Ishikawa (cell line): Measurements from ENCODE around the gene EMILIN2.

Source experiments
- CEBPB ChIP-seq: IDR thresholded peaks from 2 replicates; pipeline ENCODE4 v1.6.1; 2012
- CREB1 ChIP-seq: IDR thresholded peaks from 2 replicates; pipeline ENCODE4 v1.6.1; 2012; ENCODE audit warnings: low read depth
- EP300 ChIP-seq: IDR thresholded peaks from 2 replicates; pipeline ENCODE4 v1.6.1; 2012; ENCODE audit warnings: borderline replicate concordance
- FOXM1 ChIP-seq: IDR thresholded peaks from 2 replicates; pipeline ENCODE4 v1.6.1; 2012; ENCODE audit warnings: low read depth, borderline replicate concordance
- NFIC ChIP-seq: IDR thresholded peaks from 2 replicates; pipeline ENCODE4 v1.6.1; 2012
- RAD21 ChIP-seq: IDR thresholded peaks from 2 replicates; pipeline ENCODE4 v1.6.1; 2012; ENCODE audit warnings: low read depth
- TAF1 ChIP-seq: IDR thresholded peaks from 2 replicates; pipeline ENCODE4 v1.6.1; 2012; ENCODE audit warnings: low read depth, mild to moderate bottlenecking
- TCF12 ChIP-seq: IDR thresholded peaks from 2 replicates; pipeline ENCODE4 v1.6.1; 2012; ENCODE audit warnings: low read depth
- TEAD4 ChIP-seq: IDR thresholded peaks from 2 replicates; pipeline ENCODE4 v1.6.1; 2012
- YY1 ChIP-seq: IDR thresholded peaks from 2 replicates; pipeline ENCODE4 v1.6.1; 2012; ENCODE audit warnings: low read depth
- ZBTB7A ChIP-seq: IDR thresholded peaks from 2 replicates; pipeline ENCODE4 v1.6.1; 2012; ENCODE audit warnings: low read depth
- TF ChIP-seq, protein P1 (sequence below): IDR thresholded peaks from 2 replicates; pipeline ENCODE4 v1.6.1; 2012; ENCODE audit warnings: low read depth, mild to moderate bottlenecking
- TF ChIP-seq, protein P2 (sequence below): IDR thresholded peaks from 2 replicates; pipeline ENCODE4 v1.6.1; 2012

DNA sequence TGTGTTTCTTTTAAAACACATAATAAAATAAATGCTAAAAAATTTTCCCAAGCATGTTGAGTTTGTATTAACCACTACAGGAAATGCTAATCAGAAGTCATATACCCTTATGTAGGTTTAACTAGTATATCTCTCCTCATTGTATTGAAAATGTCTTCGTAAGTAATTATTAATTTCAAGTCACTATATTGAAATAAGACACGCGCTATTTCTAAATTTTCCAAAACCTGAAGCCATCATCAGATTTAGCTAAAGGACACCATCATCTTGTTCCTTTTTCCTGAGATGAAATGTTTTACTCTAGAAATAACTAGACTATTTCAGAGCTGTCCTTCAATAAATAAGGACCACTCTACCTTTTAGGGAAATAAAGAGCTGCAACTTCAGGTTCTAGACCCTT lies 87.2 kb downstream of the EMILIN2 start:
- TF ChIP-seq, protein P1, sequence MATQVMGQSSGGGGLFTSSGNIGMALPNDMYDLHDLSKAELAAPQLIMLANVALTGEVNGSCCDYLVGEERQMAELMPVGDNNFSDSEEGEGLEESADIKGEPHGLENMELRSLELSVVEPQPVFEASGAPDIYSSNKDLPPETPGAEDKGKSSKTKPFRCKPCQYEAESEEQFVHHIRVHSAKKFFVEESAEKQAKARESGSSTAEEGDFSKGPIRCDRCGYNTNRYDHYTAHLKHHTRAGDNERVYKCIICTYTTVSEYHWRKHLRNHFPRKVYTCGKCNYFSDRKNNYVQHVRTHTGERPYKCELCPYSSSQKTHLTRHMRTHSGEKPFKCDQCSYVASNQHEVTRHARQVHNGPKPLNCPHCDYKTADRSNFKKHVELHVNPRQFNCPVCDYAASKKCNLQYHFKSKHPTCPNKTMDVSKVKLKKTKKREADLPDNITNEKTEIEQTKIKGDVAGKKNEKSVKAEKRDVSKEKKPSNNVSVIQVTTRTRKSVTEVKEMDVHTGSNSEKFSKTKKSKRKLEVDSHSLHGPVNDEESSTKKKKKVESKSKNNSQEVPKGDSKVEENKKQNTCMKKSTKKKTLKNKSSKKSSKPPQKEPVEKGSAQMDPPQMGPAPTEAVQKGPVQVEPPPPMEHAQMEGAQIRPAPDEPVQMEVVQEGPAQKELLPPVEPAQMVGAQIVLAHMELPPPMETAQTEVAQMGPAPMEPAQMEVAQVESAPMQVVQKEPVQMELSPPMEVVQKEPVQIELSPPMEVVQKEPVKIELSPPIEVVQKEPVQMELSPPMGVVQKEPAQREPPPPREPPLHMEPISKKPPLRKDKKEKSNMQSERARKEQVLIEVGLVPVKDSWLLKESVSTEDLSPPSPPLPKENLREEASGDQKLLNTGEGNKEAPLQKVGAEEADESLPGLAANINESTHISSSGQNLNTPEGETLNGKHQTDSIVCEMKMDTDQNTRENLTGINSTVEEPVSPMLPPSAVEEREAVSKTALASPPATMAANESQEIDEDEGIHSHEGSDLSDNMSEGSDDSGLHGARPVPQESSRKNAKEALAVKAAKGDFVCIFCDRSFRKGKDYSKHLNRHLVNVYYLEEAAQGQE, result no peak
- TF ChIP-seq TEAD4 (no peak), NFIC (no peak), CEBPB (no peak), TCF12 (no peak), RAD21 (no peak), TAF1 (no peak), YY1 (no peak), EP300 (no peak), FOXM1 (no peak), ZBTB7A (no peak), CREB1 (no peak)
- TF ChIP-seq, protein P2, sequence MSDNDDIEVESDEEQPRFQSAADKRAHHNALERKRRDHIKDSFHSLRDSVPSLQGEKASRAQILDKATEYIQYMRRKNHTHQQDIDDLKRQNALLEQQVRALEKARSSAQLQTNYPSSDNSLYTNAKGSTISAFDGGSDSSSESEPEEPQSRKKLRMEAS, result no peak
